ENCODE results near the gene KLHL6.

KLHL6 gene

GRCh38 chr3:183506674-183507320, 48.7 kb downstream of the KLHL6 start:
- no peak for DNase-seq (ENCODE audit: low spot score)

DNA sequence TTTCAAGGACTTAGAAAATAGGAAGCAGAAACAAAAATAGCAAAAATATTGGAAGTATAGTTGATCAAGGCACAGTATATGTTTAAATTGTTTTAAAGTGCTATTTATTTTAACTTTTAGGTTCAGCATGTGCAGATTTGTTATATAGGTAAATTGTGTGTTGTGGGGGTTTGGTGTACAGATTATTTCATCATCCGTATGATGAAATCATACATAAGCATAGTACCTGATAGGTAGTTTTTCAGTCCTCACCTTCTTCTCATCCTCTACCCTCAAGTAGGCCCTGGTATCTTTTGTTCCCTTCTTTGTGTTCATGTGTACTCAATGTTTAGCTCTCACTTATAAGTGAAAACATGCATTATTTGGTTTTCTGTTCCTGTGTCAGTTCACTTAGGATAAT, 50.9 kb downstream of the KLHL6 start:
- DNase-seq (ENCODE audit: low spot score) = no peak

DNA sequence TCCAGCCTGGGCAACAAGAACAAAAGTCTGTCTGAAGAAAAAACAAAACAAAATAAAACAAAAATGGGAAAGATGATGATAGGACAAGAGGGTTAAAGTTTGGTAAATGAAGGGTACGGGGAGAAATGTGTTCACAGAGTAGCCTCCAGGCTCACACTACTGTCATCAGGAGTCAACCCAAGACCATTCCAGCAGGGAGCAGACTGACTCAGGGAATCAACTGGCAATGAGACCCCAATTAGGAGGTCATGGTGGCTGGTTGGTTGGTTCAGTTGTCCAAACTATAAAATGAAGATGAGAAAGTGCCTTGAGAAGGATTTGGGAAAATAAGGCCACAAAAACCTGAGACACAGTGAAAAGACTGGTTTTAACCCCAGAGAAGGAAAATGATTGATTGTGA, 51.8 kb downstream of the KLHL6 start:
- DNase-seq (ENCODE audit: low spot score) = no peak

DNA sequence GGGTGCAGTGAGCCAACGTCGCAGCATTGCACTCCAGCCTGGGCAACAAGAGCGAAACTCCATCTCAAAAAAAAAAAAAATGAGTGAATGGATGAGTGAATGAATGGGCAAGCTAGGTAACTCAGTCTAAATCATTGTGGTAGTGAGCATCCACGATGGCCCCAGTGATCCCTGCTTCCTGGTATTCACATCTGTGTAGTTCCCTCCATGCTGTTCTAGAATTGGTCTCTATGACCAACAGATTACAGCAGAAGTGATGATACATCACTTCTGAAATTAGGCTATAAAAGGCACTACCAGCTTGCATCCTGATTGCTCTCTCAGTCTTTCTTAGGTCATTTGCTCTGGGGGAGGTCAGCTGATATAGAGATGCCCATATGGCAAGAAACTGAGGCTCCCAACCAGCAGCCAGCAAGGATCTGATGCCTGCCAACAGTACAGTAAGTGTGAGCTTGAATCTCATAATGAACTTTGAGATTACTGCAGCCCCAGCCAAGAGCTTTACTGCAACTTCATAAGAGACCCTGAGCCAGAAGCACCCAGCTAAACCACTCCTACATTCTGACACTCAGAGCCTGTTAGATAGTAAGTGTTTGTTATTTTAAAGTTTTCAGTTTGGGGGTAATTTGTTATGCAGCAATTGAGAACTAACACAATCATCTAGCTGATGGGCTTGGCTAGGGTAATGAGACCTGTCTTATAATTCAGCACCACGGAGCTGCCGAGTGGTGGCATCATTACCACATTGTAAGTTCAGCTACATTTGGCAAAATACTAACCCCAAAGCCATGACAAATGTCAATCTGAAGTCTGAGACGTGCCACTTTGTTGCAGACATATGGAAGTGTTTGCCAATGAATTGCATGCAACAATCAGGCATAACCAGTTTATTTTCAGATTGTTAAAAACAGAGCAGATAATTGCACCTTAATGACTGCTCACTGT, 53.0 kb downstream of the KLHL6 start:
- peak; percentile 72 for DNase-seq (ENCODE audit: low spot score)

GRCh38 chr3:183500981-183501704, 54.4 kb downstream of the KLHL6 start:
- DNase-seq (ENCODE audit: low spot score) = no peak

DNA sequence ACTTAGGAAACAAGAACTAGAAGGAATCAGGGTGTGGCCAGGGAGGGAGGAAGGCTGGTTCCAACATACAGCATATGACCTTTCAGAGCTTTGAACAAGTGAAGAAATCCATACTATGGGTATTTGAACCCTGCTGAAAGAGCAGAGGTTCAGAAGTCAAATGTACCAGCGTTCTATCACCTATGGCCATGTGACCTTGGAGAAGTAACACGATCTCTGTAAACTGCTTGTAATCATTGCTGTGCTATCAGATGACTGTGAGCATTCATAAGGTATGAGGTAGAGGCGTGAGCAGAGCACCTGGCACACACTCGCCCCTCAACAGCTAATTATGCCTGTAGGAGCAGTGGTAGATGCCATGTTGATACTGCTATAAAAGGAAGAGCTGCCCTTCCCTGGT, 55.2 kb downstream of the KLHL6 start:
- DNase-seq (ENCODE audit: low spot score) = no peak

GRCh38 chr3:183498634-183499033, 56.9 kb downstream of the KLHL6 start:
- no peak for DNase-seq (ENCODE audit: low spot score)

- no peak for DNase-seq (ENCODE audit: low spot score)
Observed at GRCh38 chr3:183497313-183497712, 58.2 kb downstream of the KLHL6 start.

DNA sequence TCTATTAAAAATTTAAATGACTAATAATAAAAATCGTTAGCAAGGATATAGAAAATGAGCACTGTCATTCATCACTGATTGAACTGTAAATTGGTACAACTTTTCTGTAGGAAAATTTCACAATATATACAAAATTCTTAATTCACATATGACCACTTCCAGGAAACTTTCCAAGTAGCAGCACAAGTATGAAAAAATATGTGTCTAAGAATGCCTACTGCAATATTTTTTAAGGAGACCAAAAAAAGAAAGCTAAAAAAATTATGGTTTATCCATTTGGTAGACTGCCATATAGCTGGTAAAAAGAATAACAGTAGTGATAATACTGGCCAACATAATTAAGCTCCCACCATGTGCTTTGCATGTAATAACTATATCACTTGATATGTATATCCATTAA, 59.2 kb downstream of the KLHL6 start:
- no peak for DNase-seq (ENCODE audit: low spot score)

DNA sequence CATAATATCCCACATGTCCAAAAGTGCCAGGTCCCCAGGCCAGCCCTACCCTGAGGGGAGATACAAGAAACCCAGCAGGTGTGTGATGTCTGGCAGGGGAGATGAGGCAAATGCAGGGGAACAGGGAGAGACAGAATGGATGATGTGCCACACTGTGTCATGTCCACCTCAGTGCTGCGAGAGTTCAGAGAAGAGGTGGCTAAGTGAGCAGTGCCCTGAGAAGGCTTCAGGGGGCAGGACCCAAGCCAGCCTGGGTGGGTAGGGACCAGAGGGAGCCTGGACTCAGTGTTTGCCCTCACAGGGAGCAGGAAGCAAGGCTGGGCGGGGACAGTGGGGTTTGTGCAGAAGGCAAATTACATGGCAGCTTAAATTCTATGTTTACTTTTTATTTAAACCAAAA, 61.2 kb downstream of the KLHL6 start:
- no peak for DNase-seq (ENCODE audit: low spot score)

- no peak for DNase-seq (ENCODE audit: low spot score)
Observed at GRCh38 chr3:183493296-183494045, 62.0 kb downstream of the KLHL6 start.

DNA sequence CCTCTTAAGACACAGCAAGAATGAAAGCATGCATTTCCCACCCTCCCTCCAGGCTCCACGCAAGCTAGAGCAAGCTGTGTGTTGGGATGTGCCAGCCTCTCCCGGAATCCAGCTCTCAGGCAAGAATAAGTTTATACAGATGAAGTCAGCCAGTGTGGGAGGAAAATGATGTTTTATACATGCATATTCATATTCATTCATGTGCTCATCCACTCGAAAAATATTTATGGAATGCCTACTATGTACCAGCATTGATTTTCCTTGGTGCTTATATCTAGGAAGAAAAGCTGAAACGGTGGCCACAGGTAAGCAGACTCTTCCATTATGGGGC, 62.7 kb downstream of the KLHL6 start:
- DNase-seq (ENCODE audit: low spot score) = peak; percentile 19

DNA sequence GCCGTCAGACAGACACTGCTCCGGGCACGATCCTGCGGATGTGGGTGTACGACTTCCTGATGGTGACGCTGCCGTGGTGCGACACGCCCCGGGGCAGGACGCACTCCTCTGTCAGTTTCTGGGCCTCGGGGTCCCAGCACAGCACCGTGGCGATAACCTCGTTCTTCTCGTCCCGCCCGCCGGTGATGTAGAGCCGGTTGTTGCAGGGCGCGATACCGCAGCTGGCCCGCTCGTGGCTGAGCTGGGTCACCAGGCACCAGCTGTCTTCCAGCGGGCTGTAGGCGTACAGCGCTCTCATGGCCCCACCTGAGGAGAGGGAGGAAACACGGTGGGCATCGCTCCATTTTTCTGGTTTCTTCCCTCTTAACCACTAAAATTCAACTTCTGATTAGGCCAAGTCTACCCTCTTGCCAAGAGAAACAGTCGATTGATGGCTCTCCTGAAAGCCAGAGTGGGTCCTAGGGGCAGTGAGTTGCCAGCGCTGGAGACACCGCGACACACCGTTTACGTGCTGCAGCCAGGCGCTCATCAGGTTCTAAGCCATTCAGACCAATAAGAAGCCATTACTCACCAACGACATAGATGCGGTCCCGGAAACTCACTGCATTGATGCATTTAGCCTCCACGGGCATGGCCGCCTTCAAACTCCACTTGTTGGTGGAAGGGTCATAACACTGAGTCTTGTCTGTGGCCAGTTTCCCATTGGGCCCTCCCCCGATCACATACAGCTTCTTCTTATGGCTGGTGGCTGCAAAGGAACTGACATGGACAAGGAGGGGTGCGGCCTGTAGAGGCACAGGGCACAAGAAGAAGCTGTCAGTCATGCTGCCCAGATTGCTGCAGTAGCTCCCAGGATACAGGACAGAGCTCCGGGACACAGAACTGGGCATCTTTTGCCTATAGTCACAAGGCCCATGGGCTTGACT, 63.3 kb downstream of the KLHL6 start:
- no peak for DNase-seq (ENCODE audit: low spot score)

DNA sequence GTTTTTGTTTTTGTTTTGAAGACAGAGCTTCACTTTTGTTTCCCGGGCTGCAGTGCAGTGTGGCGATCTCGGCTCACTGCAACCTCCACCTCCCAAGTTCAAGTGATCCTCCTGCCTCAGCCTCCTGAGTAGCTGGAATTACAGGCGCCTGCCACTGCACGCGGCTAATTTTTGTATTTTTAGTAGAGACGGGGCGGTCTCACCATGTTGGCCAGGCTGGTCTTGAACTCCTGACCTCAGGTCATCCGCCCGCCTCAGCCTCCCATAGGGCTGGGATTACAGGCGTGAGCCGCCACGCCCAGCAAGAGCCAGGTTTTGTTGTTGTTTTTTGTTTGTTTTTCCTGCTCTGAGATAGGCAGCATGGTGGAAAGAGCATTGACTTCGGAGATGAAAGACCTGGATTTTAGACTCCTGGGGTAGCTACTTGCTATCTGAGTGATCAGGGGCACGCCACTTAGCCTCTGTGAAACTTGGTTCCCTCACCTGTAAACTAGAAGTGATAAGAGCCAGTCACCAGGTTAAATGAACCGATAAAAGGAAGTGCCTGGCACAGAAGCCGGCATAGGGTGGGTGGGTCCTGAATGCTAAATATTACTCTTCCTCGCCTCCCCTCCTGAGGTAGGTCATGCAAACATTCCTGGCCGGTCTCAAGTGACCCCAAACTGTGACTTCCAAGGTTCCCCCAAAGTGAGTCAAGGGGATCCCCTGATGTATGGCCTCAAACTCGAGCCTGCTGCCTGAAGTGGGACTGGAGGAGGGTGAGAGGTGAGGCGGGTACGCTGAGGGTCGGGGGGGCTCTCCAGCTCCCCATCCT, 64.2 kb downstream of the KLHL6 start:
- DNase-seq (ENCODE audit: low spot score) = no peak

GRCh38 chr3:183490653-183491052, 64.9 kb downstream of the KLHL6 start:
- DNase-seq (ENCODE audit: low spot score) = no peak

DNA sequence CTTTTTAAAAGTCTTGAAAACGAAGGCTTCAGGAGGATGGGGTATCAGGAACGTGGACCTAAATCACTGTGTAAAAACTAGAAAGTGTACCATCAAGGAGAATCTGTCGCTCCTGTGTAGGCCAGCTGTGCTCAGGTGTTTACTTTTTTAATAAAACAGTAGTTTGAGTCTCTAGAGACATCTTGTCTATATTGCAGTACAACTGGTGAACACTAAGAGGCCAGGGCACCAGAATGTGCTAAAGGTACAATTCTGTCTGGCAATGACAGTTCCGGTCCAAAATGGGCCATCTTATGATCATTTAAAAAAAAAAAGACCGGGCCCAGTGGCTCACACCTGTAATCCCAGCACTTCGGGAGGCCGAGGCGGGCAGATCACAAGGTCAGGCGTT, 65.3 kb downstream of the KLHL6 start:
- no peak for DNase-seq (ENCODE audit: low spot score)

GRCh38 chr3:183489455-183490210, 65.9 kb downstream of the KLHL6 start:
- DNase-seq (ENCODE audit: low spot score) = no peak

- DNase-seq (ENCODE audit: low spot score) = no peak
Observed at GRCh38 chr3:183488343-183488742, 67.2 kb downstream of the KLHL6 start.

DNA sequence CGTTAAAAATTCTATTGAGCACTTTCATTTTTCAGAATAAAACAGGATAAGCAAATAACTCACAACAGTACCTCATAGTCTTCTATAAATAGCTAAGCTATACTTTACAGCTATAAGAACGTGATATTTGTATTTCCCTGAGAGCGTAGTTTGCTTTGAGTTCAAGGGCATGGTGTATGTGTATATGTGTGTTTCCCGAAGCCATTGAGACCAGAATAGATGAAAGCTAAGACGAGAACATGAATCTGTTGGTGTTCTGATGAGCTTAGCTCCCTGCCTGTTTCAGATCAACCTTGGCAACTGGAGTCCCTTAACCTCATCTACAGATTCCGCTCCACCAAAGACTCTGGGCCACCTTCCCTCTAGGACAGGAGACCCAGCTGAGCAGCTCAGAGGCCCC, 67.6 kb downstream of the KLHL6 start:
- DNase-seq (ENCODE audit: low spot score) = no peak

GRCh38 chr3:183487016-183487415, 68.5 kb downstream of the KLHL6 start:
- no peak for DNase-seq (ENCODE audit: low spot score)

Measured in putamen (tissue), 1 donor.